ENCODE data around the gene MYADML2. TPM values are rescaled to one million over a fixed set of nuclear protein-coding genes. Genes with fewer than 3 reads are reported as not detected.
"Not testable (repeated sequence)": the region's sequence is repeated elsewhere in the genome, so short reads cannot be mapped to it uniquely, and the experiment has no call there.

Gene MYADML2
- total RNA-seq, 2 experiments from 2014 or later: not detected

GRCh38 chr17:81955058-81955681 lies 8.1 kb upstream of the MYADML2 start:
- peaks cover 6% of the 10 kb centered on the region for H3K4me1 Mint-ChIP-seq (ENCODE audit: low read depth)
- peaks cover 25% of the 10 kb centered on the region for H3K27me3 Mint-ChIP-seq (ENCODE audit: low read depth)
- no peaks in the 10 kb centered on the region for H3K36me3 Mint-ChIP-seq (ENCODE audit: low read depth)
- DNase-seq (no peak), ATAC-seq (no peak)
- ChIA-PET CTCF (interaction anchor here (1.4 to 2.1 kb wide), 2 partner anchors 64 to 66 kb away, joined by 5 to 6 read pairs; no protein-coding TSS in a partner anchor), POLR2A (no interaction called here)
- no peaks in the 10 kb centered on the region for H3K9me3 Mint-ChIP-seq (ENCODE audit: insufficient read depth)
- H3K4me3 Mint-ChIP-seq: no peak overlapping the region
- H3K27ac Mint-ChIP-seq: no peak overlapping the region

GRCh38 chr17:81954131-81955057 lies 7.4 kb upstream of the MYADML2 start:
- ATAC-seq (no peak), DNase-seq (no peak)
- ChIA-PET CTCF (interaction anchor here (0.8 to 2.1 kb wide), 2 partner anchors 67 to 68 kb away, joined by 3 to 6 read pairs; partner anchors contain the start of genes CENPX and LRRC45), POLR2A (interaction anchor here (0.6 kb wide), 1 partner anchor 44 kb away, joined by 4 read pairs; no protein-coding TSS in a partner anchor)
- Mint-ChIP-seq H3K27ac (no peak overlapping the region), H3K4me3 (no peak overlapping the region), H3K9me3 (ENCODE audit: insufficient read depth) (no peaks in the 10 kb centered on the region), H3K27me3 (ENCODE audit: low read depth) (peaks cover 25% of the 10 kb centered on the region), H3K36me3 (ENCODE audit: low read depth) (no peaks in the 10 kb centered on the region), H3K4me1 (ENCODE audit: low read depth) (peaks cover 6% of the 10 kb centered on the region)

DNA sequence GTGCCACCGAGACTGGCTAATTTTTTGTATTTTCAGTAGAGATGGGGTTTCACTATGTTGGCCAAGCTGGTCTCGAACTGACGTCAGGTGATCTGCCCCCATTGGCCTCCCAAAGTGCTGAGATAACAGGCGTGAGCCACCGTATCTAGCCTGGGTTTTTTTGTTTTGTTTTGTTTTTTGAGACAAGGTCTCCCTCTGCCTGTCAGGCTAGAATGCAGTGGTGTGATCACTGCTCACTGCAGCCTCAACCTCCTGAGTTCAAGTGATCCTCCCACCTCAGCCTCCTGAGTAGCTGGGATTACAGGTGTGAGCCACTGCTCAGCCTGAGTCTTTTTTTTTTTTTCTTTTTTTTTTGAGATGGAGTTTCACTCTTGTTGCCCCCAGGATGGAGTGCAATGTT lies 6.4 kb upstream of the MYADML2 start:
- H3K36me3 Mint-ChIP-seq (ENCODE audit: low read depth); ATAC-seq; POLR2A ChIA-PET; H3K4me1 Mint-ChIP-seq (ENCODE audit: low read depth); H3K9me3 Mint-ChIP-seq (ENCODE audit: insufficient read depth); H3K27ac Mint-ChIP-seq; DNase-seq; H3K4me3 Mint-ChIP-seq: not testable (repeated sequence)
- peaks cover 17% of the 10 kb centered on the region for H3K27me3 Mint-ChIP-seq (ENCODE audit: low read depth)
- CTCF ChIA-PET: interaction anchor here (0.7 to 2.1 kb wide), 3 partner anchors 68 to 84 kb away, joined by 3 to 6 read pairs (median 3); partner anchors contain the start of genes CENPX and LRRC45

GRCh38 chr17:81952792-81953228 lies 5.8 kb upstream of the MYADML2 start:
- no peak overlapping the region for H3K27ac Mint-ChIP-seq
- H3K9me3 Mint-ChIP-seq (ENCODE audit: insufficient read depth): no peaks in the 10 kb centered on the region
- ChIA-PET POLR2A (no interaction called here), CTCF (interaction anchor here (0.7 to 2.1 kb wide), 2 partner anchors 68 to 84 kb away, joined by 3 to 6 read pairs; no protein-coding TSS in a partner anchor)
- DNase-seq (no peak), ATAC-seq (no peak)
- peaks cover 3% of the 10 kb centered on the region for H3K4me1 Mint-ChIP-seq (ENCODE audit: low read depth)
- peaks cover 11% of the 10 kb centered on the region for H3K27me3 Mint-ChIP-seq (ENCODE audit: low read depth)
- H3K4me3 Mint-ChIP-seq: no peak overlapping the region
- H3K36me3 Mint-ChIP-seq (ENCODE audit: low read depth): no peaks in the 10 kb centered on the region

DNA sequence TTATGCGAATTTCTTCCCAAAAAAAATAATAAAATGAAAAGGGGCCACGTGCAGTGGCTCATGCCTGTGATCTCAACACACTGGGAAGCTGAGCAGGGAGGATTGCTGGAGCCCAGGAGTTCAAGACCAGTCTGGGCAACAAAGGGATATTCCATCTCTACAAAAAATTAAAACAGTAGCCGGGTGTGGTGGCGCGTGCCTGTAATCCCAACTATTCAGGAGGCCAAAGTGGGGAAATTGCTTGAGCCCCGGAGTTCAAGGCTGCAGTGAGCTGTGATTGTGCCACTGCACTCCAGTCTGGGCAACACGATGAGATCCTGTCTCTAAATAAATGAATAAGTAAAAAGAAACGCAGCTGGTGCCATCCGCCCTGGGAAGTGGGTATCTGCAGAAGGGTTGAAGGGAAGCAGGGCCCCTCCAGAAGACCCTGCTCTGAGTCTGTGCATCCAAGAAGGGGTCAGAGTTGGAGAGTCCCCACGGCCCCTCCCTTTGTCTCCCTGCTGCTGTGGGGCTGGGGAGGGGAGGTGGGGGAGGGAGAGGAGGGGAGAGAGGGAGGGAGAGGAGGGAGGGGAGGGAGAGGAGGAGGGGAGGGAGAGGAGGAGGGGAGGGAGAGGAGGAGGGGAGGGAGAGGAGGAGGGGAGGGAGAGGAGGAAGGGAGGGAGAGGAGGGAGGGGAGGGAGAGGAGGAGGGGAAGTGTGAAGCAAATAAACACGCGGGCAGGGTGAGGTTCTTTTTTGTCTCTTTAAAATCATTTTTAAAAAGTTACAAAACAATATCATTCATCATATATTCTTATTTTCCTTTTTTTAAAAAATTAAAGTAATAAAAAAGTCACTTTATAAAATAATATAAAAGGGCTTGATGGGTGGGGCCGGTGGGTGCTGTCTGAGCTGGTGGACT lies 5.0 kb upstream of the MYADML2 start:
- Mint-ChIP-seq H3K4me1 (ENCODE audit: low read depth) (peaks cover 3% of the 10 kb centered on the region), H3K4me3 (no peak overlapping the region), H3K9me3 (ENCODE audit: insufficient read depth) (no peaks in the 10 kb centered on the region), H3K27ac (no peak overlapping the region), H3K27me3 (ENCODE audit: low read depth) (peaks cover 8% of the 10 kb centered on the region), H3K36me3 (ENCODE audit: low read depth) (no peaks in the 10 kb centered on the region)
- DNase-seq (no peak), ATAC-seq (no peak)
- CTCF ChIA-PET: no interaction called here
- POLR2A ChIA-PET: no interaction called here

- Mint-ChIP-seq H3K9me3 (ENCODE audit: insufficient read depth) (no peaks in the 10 kb centered on the region), H3K36me3 (ENCODE audit: low read depth) (no peaks in the 10 kb centered on the region), H3K4me3 (no peak overlapping the region), H3K27ac (no peak overlapping the region), H3K27me3 (ENCODE audit: low read depth) (peaks cover 8% of the 10 kb centered on the region), H3K4me1 (ENCODE audit: low read depth) (peaks cover 3% of the 10 kb centered on the region)
- CTCF ChIA-PET: interaction anchor here (0.9 to 1.7 kb wide), 3 partner anchors 9 to 69 kb away, joined by 3 to 11 read pairs (median 4); no protein-coding TSS in a partner anchor
- no peak for DNase-seq
- POLR2A ChIA-PET: no interaction called here
- no peak for ATAC-seq
These were observed 3.5 kb upstream of the MYADML2 start for GRCh38 chr17:81950501-81950900.

DNA sequence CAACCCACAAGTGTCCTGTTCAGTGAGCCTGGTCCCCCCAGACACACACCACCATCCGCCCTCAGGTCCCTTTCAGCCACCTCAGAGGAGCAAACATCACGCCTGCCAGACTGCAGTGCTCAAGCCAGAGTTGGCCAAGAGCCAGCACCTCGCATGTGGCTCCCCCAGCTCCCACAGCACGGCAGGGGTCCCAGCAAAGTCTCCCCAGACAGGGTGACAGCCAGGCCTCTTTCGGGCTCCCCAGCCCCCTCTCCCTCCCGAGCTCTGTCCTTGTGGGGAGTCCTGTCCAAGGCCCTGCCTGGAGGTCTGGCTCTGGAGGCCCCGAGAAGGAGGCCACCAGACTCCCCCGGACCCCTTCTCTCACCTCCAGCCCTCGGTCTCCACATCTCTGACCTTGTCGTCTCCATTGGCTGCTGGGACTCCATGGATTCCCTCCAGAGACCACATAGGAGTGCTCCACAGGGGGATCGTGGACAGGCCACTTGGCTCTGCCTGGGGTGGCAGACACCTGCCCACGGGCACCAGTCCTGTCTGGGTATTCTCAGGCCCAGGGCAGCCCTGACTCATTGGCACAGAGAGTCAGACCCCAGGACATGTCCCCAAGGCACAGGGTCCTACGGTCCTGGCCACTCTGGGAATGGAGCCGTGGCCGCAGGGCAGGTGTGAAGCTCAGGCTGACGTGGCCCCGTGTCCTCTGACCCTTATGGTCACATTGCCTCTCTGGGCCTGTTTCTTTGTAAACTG lies 1.8 kb upstream of the MYADML2 start:
- no peak for ATAC-seq
- Mint-ChIP-seq H3K4me1 (ENCODE audit: low read depth) (peaks cover 3% of the 10 kb centered on the region), H3K36me3 (ENCODE audit: low read depth) (no peaks in the 10 kb centered on the region), H3K27ac (no peak overlapping the region), H3K4me3 (no peak overlapping the region), H3K27me3 (ENCODE audit: low read depth) (peaks cover 8% of the 10 kb centered on the region), H3K9me3 (ENCODE audit: insufficient read depth) (no peaks in the 10 kb centered on the region)
- ChIA-PET POLR2A (no interaction called here), CTCF (interaction anchor here (1.1 kb wide), 1 partner anchor 11 kb away, joined by 4 read pairs; no protein-coding TSS in a partner anchor)
- no peak for DNase-seq

DNA sequence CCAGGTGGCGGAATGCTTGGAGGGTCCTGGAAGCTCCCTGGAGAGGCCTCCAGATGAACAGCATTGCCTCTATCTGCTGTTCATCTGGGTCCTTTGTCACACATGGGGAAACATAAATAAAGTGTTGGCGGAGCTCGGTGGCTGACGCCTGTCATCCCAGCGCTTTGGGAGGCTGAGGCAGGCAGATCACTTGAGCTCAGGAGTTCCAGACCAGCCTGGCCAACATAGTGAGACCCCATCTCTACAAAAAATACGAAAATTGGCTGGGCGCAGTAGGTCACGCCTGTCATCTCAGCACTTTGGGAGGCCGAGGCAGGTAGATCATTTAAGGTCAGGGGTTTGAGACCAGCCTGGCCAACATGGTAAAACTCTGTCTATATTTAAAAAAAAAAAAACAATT lies 2.2 kb downstream of the MYADML2 start:
- no peak overlapping the region for H3K27ac Mint-ChIP-seq
- DNase-seq (no peak), ATAC-seq (no peak)
- POLR2A ChIA-PET: no interaction called here
- H3K36me3 Mint-ChIP-seq (ENCODE audit: low read depth): no peaks in the 10 kb centered on the region
- H3K4me3 Mint-ChIP-seq: no peak overlapping the region
- CTCF ChIA-PET: interaction anchor here (1.0 kb wide), 1 partner anchor 15 kb away, joined by 3 read pairs; no protein-coding TSS in a partner anchor
- H3K27me3 Mint-ChIP-seq (ENCODE audit: low read depth): no peaks in the 10 kb centered on the region
- H3K9me3 Mint-ChIP-seq (ENCODE audit: insufficient read depth): no peaks in the 10 kb centered on the region
- no peaks in the 10 kb centered on the region for H3K4me1 Mint-ChIP-seq (ENCODE audit: low read depth)

DNA sequence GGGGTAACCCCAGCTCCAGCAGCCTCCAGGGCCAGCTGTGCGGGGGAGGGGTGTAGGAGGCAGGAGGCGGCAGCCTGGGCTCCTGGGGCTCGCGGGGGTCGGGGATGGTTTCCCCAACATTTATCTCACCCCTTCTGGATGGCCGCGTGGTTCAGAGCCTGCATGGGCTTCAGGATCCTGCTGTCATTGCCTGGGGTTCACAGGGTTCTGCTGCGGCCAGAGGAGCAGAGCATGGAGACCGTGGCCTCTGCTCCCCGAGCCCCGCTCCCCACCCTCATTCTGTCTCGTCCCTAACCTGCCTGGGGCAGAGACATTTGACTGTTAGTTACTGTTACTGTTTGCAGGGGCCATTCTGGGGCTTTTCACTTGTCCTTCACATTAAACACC lies 4.9 kb downstream of the MYADML2 start:
- H3K36me3 Mint-ChIP-seq (ENCODE audit: low read depth): no peaks in the 10 kb centered on the region
- DNase-seq: no peak
- no peaks in the 10 kb centered on the region for H3K27me3 Mint-ChIP-seq (ENCODE audit: low read depth)
- ATAC-seq: no peak
- peaks cover 12% of the 10 kb centered on the region for H3K4me1 Mint-ChIP-seq (ENCODE audit: low read depth)
- POLR2A ChIA-PET: interaction anchor here (1.0 kb wide), 1 partner anchor 13 kb away, joined by 3 read pairs; no protein-coding TSS in a partner anchor
- no peak overlapping the region for H3K27ac Mint-ChIP-seq
- no peaks in the 10 kb centered on the region for H3K9me3 Mint-ChIP-seq (ENCODE audit: insufficient read depth)
- CTCF ChIA-PET: interaction anchor here (1.5 kb wide), 1 partner anchor 17 kb away, joined by 4 read pairs; no protein-coding TSS in a partner anchor
- no peak overlapping the region for H3K4me3 Mint-ChIP-seq

DNA sequence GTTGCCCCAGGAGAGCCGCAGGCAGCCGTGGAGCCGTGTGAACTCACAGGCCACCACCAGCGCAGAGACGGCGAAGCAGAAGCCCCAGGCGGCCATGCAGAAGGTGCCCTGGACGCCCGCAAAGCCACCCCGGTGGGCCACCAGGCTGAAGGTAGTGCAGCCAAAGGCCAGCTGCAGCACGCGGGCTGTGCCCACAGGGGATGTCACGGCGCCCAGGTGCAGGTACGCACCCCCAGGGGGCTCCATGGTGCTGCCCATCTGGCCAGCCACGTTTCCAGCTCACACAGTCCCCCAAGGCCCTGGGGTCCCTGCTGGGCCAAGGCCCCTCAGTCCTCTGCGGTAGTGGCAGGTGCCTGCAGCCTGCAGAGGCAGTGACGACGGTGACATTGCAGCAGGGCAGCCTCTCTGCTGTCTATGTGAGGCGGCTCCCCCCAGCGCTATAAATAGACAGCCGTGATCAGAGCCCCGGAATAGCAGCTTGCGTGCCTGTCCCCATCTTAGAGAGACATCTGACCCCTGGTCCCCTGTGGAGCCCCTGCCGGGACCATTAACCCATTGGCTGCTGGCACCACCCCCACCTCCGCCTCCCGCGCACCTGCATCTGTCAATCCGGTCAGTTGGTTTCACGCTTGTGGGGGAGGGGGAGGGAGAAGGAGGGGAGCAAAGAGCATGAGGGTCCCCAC lies 5.4 kb downstream of the MYADML2 start:
- Mint-ChIP-seq H3K4me1 (ENCODE audit: low read depth) (peaks cover 13% of the 10 kb centered on the region), H3K36me3 (ENCODE audit: low read depth) (no peaks in the 10 kb centered on the region), H3K4me3 (no peak overlapping the region), H3K27me3 (ENCODE audit: low read depth) (no peaks in the 10 kb centered on the region), H3K27ac (no peak overlapping the region), H3K9me3 (ENCODE audit: insufficient read depth) (no peaks in the 10 kb centered on the region)
- ChIA-PET CTCF (interaction anchor here (0.6 kb wide), 1 partner anchor 60 kb away, joined by 3 read pairs; no protein-coding TSS in a partner anchor), POLR2A (interaction anchor here (1.0 kb wide), 1 partner anchor 12 kb away, joined by 3 read pairs; no protein-coding TSS in a partner anchor)
- no peak for DNase-seq
- ATAC-seq: no peak

Data from activated CD8-positive, alpha-beta T cell treated with anti-CD3 and anti-CD28 coated beads, Interleukin-2, amount 10 ng/mL, durations not matched to agents 7 days and 5 days (primary cell).